NCI-H2081 (cell line): ENCODE results near the gene LRFN2.

Experiments used
- DNase-seq, 2 experiments: peaks; one replicate each; lab custom pipeline; 2025; lab: John Stamatoyannopoulos, UW

LRFN2 gene

GRCh38 chr6:40587240-40588069 lies at the start of gene LRFN2:
LRFN2 (minus strand) TSS chr6:40587364.
- peak; percentile 82 to 84 for DNase-seq

GRCh38 chr6:40634429-40634828 lies 47.3 kb upstream of the LRFN2 start:
- DNase-seq: peak; percentile 16 to 59

- peak; percentile 1 to 60 for DNase-seq
Observed at GRCh38 chr6:40631744-40632143, 44.6 kb upstream of the LRFN2 start.

- DNase-seq: no peak
Observed at GRCh38 chr6:40630488-40630887, 43.3 kb upstream of the LRFN2 start.

- no peak for DNase-seq
Observed at GRCh38 chr6:40630051-40630450, 42.9 kb upstream of the LRFN2 start.

GRCh38 chr6:40629463-40629862 lies 42.3 kb upstream of the LRFN2 start:
- DNase-seq: no peak

- no peak for DNase-seq
Observed at GRCh38 chr6:40627316-40627715, 40.2 kb upstream of the LRFN2 start.

- DNase-seq: no peak
Observed at GRCh38 chr6:40626886-40627285, 39.7 kb upstream of the LRFN2 start.

- no peak for DNase-seq
Observed at GRCh38 chr6:40623932-40624331, 36.8 kb upstream of the LRFN2 start.

- no peak for DNase-seq
Observed at GRCh38 chr6:40623178-40623577, 36.0 kb upstream of the LRFN2 start.

- no peak for DNase-seq
Observed at GRCh38 chr6:40620574-40621240, 33.5 kb upstream of the LRFN2 start.

- DNase-seq: no peak
Observed at GRCh38 chr6:40614671-40615070, 27.5 kb upstream of the LRFN2 start.

GRCh38 chr6:40611912-40612311 lies 24.7 kb upstream of the LRFN2 start:
- DNase-seq: no peak

- no peak for DNase-seq
Observed at GRCh38 chr6:40611434-40611833, 24.3 kb upstream of the LRFN2 start.

- no peak for DNase-seq
Observed at GRCh38 chr6:40610229-40610628, 23.1 kb upstream of the LRFN2 start.

GRCh38 chr6:40606981-40607380 lies 19.8 kb upstream of the LRFN2 start:
- no peak for DNase-seq

GRCh38 chr6:40606526-40606925 lies 19.4 kb upstream of the LRFN2 start:
- DNase-seq: no peak

- DNase-seq: no peak
Observed at GRCh38 chr6:40604082-40604481, 16.9 kb upstream of the LRFN2 start.

GRCh38 chr6:40599555-40599954 lies 12.4 kb upstream of the LRFN2 start:
- DNase-seq: no peak

- no peak for DNase-seq
Observed at GRCh38 chr6:40598516-40598915, 11.4 kb upstream of the LRFN2 start.

GRCh38 chr6:40597301-40597700 lies 10.1 kb upstream of the LRFN2 start:
- no peak for DNase-seq

GRCh38 chr6:40588480-40588879 lies 1.3 kb upstream of the LRFN2 start:
- DNase-seq: no peak

GRCh38 chr6:40588070-40588384 lies 863 bp upstream of the LRFN2 start:
- DNase-seq: no peak
